Stimulated activated CD4-positive, alpha-beta T cell treated with anti-CD3 and anti-CD28 coated beads, TNF-alpha, amount 100 ng/mL, for 24 hours (primary cell): ENCODE measurements around the gene KCTD1.

Experiments used
- DNase-seq, 3 experiments: peaks; one replicate each; pipeline ENCODE4 v3.0.0-alpha.2; 2020; ENCODE audit warnings: low read depth in 3 of 3

KCTD1 gene

GRCh38 chr18:26524002-26524401, 24.4 kb downstream of the KCTD1 start:
- DNase-seq, result no peak

- DNase-seq, result no peak
Measured at GRCh38 chr18:26521617-26522016, 26.7 kb downstream of the KCTD1 start.

- no peak for DNase-seq
Measured at GRCh38 chr18:26520974-26521373, 27.4 kb downstream of the KCTD1 start.

GRCh38 chr18:26519114-26519513, 29.2 kb downstream of the KCTD1 start:
- DNase-seq, result no peak

GRCh38 chr18:26516964-26517363, 31.4 kb downstream of the KCTD1 start:
- DNase-seq, result no peak

- no peak for DNase-seq
Measured at GRCh38 chr18:26515643-26516487, 32.5 kb downstream of the KCTD1 start.

- DNase-seq, result no peak
Measured at GRCh38 chr18:26511339-26512071, 36.8 kb downstream of the KCTD1 start.

GRCh38 chr18:26510337-26510736, 38.0 kb downstream of the KCTD1 start:
- no peak for DNase-seq

- DNase-seq, result no peak
Measured at GRCh38 chr18:26506012-26506411, 42.3 kb downstream of the KCTD1 start.

- DNase-seq, result no peak
Measured at GRCh38 chr18:26504831-26505230, 43.5 kb downstream of the KCTD1 start.

GRCh38 chr18:26503382-26503781, 45.0 kb downstream of the KCTD1 start:
- DNase-seq, result no peak

GRCh38 chr18:26502823-26503222, 45.5 kb downstream of the KCTD1 start:
- no peak for DNase-seq

- no peak for DNase-seq
Measured at GRCh38 chr18:26497866-26498265, 50.5 kb downstream of the KCTD1 start.

- DNase-seq, result no peak
Measured at GRCh38 chr18:26496528-26496927, 51.8 kb downstream of the KCTD1 start.

- no peak for DNase-seq
Measured at GRCh38 chr18:26495287-26495686, 53.1 kb downstream of the KCTD1 start.

GRCh38 chr18:26493021-26493420, 55.3 kb downstream of the KCTD1 start:
- no peak for DNase-seq

- DNase-seq, result no peak
Measured at GRCh38 chr18:26491194-26491816, 57.0 kb downstream of the KCTD1 start.

GRCh38 chr18:26489881-26490280, 58.5 kb downstream of the KCTD1 start:
- DNase-seq, result no peak

GRCh38 chr18:26489191-26489590, 59.2 kb downstream of the KCTD1 start:
- DNase-seq, result no peak

GRCh38 chr18:26488417-26489009, 59.8 kb downstream of the KCTD1 start:
- no peak for DNase-seq

GRCh38 chr18:26487437-26487836, 60.9 kb downstream of the KCTD1 start:
- DNase-seq, result no peak

- DNase-seq, result no peak
Measured at GRCh38 chr18:26483633-26484032, 64.7 kb downstream of the KCTD1 start.
